ENCODE results near the gene KCNMB4.

DNA sequence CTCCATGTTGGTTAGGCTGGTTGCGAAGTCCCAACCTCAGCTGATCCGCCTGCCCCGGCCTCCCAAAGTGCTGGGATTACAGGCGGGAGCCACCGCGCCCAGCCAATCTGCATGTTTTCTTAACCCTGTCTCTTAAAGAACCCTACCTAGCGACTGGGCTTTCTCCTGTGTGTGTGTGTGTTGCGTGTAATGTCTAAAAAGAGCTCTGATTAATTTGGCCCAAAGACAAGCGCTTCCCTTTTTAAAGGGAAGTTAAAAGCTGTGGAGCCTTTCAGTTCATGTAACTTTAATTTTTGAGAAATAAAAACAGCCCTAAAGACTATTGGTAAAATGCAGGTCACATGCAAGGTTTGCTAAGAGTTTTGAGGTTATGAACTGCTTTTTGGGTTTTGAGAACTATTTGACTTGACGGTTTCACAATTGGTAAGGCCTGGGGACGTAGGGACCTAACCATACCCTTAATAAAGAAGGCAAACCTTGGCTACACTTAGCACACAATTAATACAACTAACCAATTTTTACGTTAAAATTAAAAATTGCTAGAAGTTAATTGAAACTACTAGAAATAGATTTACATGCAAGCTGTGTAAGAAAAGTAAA is 103.2 kb downstream of the KCNMB4 start:
- TF ChIP-seq POLR2A (IDR thresholded peaks at IDR 0.05) (no peak), POLR2AphosphoS5 (IDR thresholded peaks at IDR 0.05) (no peak), EP300 (IDR thresholded peaks at IDR 0.05) (no peak)
- TF ChIP-seq, protein P1, sequence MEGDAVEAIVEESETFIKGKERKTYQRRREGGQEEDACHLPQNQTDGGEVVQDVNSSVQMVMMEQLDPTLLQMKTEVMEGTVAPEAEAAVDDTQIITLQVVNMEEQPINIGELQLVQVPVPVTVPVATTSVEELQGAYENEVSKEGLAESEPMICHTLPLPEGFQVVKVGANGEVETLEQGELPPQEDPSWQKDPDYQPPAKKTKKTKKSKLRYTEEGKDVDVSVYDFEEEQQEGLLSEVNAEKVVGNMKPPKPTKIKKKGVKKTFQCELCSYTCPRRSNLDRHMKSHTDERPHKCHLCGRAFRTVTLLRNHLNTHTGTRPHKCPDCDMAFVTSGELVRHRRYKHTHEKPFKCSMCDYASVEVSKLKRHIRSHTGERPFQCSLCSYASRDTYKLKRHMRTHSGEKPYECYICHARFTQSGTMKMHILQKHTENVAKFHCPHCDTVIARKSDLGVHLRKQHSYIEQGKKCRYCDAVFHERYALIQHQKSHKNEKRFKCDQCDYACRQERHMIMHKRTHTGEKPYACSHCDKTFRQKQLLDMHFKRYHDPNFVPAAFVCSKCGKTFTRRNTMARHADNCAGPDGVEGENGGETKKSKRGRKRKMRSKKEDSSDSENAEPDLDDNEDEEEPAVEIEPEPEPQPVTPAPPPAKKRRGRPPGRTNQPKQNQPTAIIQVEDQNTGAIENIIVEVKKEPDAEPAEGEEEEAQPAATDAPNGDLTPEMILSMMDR (IDR thresholded peaks at IDR 0.05): no peak
